Keratinocyte (primary cell): ENCODE measurements around the gene TRABD2B. TPM values are rescaled to one million over a fixed set of nuclear protein-coding genes. Genes with fewer than 3 reads are reported as not detected.

ENCODE experiments used
- DNase-seq: peaks from one replicate; pipeline ENCODE4 v3.0.0-alpha.2; 2011; ENCODE audit warnings: low read depth, missing footprints, low spot score
- FAIRE-seq: peaks from 2 replicates; lab custom pipeline; 2011; peaks lifted over from hg19 to GRCh38; lab: Jason Lieb, UNC
- H2AFZ ChIP-seq: 2 replicates; pipeline ENCODE4 v1.6.0; 2012; ENCODE audit warnings: low read length, control low read depth, inconsistent platforms; ENCODE audit not compliant: control insufficient read depth
- H3K27ac ChIP-seq: 2 replicates; pipeline ENCODE4 v1.5.1; 2011; ENCODE audit warnings: low read length; ENCODE audit not compliant: control insufficient read depth, insufficient read depth
- H3K27me3 ChIP-seq: 3 replicates; pipeline ENCODE4 v1.6.0; 2011; ENCODE audit warnings: low read length; ENCODE audit not compliant: control insufficient read depth, insufficient read depth; ENCODE audit errors: extremely low read depth
- H3K36me3 ChIP-seq, 2 experiments: 2 replicates in 1 of 2; 3 replicates in 1 of 2; pipeline ENCODE4 v1.5.1; 2011; ENCODE audit warnings: low read length in 2 of 2, mild to moderate bottlenecking in 1 of 2; ENCODE audit not compliant: control insufficient read depth in 2 of 2, insufficient read depth in 2 of 2; ENCODE audit errors: extremely low read depth in 1 of 2
- H3K4me1 ChIP-seq: 3 replicates; pipeline ENCODE4 v1.5.1; 2011; ENCODE audit warnings: low read length; ENCODE audit not compliant: control insufficient read depth, insufficient read depth; ENCODE audit errors: extremely low read depth
- H3K4me2 ChIP-seq: 3 replicates; pipeline ENCODE4 v1.6.0; 2011; ENCODE audit warnings: low read depth, low read length; ENCODE audit not compliant: control insufficient read depth, insufficient read depth; ENCODE audit errors: extremely low read depth
- H3K4me3 ChIP-seq, 3 experiments: fragments of 200-600 bp in 1 of 3; sonication (generic) in 1 of 3; 2 replicates in 2 of 3; 3 replicates in 1 of 3; pipeline ENCODE4 v1.5.1; 2011 to 2016; ENCODE audit warnings: low read length in 3 of 3, mild to moderate bottlenecking in 3 of 3, control low read depth in 2 of 3, inconsistent platforms in 1 of 3, low read depth in 1 of 3, mixed read lengths in 1 of 3, mixed run types in 1 of 3, moderate library complexity in 1 of 3; ENCODE audit not compliant: control insufficient read depth in 2 of 3, insufficient read depth in 2 of 3; ENCODE audit errors: extremely low read depth in 1 of 3
- H3K79me2 ChIP-seq: 2 replicates; pipeline ENCODE4 v1.6.0; 2012; ENCODE audit warnings: low read length; ENCODE audit not compliant: control insufficient read depth, insufficient read depth
- H3K9ac ChIP-seq: 3 replicates; pipeline ENCODE4 v1.6.0; 2011; ENCODE audit warnings: low read length; ENCODE audit not compliant: control insufficient read depth, insufficient read depth; ENCODE audit errors: extremely low read depth
- H3K9me1 ChIP-seq: 3 replicates; pipeline ENCODE4 v1.6.0; 2011; ENCODE audit warnings: low read length; ENCODE audit not compliant: control insufficient read depth, insufficient read depth; ENCODE audit errors: extremely low read depth
- H3K9me3 ChIP-seq: 2 replicates; pipeline ENCODE4 v1.5.1; 2012; ENCODE audit warnings: low read depth, low read length; ENCODE audit not compliant: control insufficient read depth
- H4K20me1 ChIP-seq: 3 replicates; pipeline ENCODE4 v1.6.0; 2011; ENCODE audit warnings: low read length; ENCODE audit not compliant: control insufficient read depth, insufficient read depth; ENCODE audit errors: extremely low read depth
- EZH2 ChIP-seq: IDR thresholded peaks from one replicate; pipeline ENCODE4 v1.6.1; 2012; ENCODE audit warnings: inconsistent platforms, mild to moderate bottlenecking, low read length, moderate library complexity
- dilution Hi-C: fragments of 300-500 bp; cut with MboI; formaldehyde crosslinking; loops from one replicate; pipeline ENCODE4 v1.7.0; 2020; ENCODE audit warnings: low sequenced_read_pairs; ENCODE audit not compliant: extremely low pct_ligation_motif_present
- polyA plus RNA-seq, 5 experiments: library from polyadenylated mRNA; depleted of rRNA in 3 of 5; stranded (reverse) in 3 of 5; stranded (forward) in 1 of 5; unstranded in 1 of 5; fragments of >200 nt; gene quantifications; 1 replicate in 1 of 5; 2 replicates in 3 of 5; 3 replicates in 1 of 5; pipeline versions ENCODE4 v1.2.1 to v1.2.3, GENCODE V29; 2011 to 2012; ENCODE audit warnings: missing spikeins in 2 of 5, low read depth in 1 of 5, low replicate concordance in 1 of 5
- TF ChIP-seq, protein P1 (sequence below), 3 experiments: IDR thresholded peaks in 1 of 3; conservative IDR thresholded peaks in 1 of 3; optimal IDR thresholded peaks in 1 of 3; 2 replicates in 2 of 3; 3 replicates in 1 of 3; pipeline versions ENCODE3 to v1.5.1; 2011; ENCODE audit warnings: low read length in 3 of 3, mild to moderate bottlenecking in 3 of 3, moderate library complexity in 2 of 3, control low read depth in 1 of 3, inconsistent platforms in 1 of 3; ENCODE audit not compliant: insufficient read depth in 2 of 3; ENCODE audit errors: extremely low read depth in 1 of 3

TRABD2B gene
- polyA plus RNA-seq, 1 donor (not counting 4 experiments of a cell fraction or from before 2014, with no cell fraction given): 0.13 TPM

DNA sequence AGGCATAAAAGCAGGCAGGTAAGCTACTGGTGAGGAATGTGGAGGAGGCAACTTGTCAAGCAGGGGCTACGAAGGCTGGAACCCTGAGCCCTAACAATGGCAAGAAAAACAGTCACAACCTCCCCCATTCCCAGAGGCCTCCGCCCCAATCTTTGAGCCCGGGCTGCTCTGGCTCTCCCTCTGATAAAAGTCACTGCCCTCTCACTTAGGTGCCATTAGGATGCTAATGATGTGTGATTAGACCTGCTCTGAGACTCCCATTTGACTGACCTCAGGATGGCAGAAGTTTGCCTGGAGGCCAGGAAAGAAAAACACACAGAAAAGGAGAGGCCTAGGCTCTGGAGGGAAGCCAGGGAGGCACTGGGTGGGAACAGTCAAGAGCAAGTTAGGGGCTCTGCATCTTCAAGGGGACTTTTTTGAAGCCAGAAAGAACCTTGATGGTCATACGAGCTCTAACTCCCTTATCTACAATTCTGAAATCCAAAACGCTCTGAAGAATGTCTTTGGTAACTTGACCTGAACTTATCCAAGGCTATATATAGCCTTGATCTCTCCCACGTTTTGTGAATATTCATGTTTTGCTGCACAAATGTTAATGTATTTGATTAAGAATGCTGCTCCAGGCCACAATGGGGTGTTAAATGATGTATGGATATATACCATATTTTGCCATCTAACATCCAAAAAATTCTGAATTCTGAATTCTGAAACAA is 98.9 kb downstream of the TRABD2B start:
- TF ChIP-seq EZH2: no peak
- TF ChIP-seq, protein P1, sequence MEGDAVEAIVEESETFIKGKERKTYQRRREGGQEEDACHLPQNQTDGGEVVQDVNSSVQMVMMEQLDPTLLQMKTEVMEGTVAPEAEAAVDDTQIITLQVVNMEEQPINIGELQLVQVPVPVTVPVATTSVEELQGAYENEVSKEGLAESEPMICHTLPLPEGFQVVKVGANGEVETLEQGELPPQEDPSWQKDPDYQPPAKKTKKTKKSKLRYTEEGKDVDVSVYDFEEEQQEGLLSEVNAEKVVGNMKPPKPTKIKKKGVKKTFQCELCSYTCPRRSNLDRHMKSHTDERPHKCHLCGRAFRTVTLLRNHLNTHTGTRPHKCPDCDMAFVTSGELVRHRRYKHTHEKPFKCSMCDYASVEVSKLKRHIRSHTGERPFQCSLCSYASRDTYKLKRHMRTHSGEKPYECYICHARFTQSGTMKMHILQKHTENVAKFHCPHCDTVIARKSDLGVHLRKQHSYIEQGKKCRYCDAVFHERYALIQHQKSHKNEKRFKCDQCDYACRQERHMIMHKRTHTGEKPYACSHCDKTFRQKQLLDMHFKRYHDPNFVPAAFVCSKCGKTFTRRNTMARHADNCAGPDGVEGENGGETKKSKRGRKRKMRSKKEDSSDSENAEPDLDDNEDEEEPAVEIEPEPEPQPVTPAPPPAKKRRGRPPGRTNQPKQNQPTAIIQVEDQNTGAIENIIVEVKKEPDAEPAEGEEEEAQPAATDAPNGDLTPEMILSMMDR (optimal IDR thresholded peaks at IDR 0.05 in 1 of 3, IDR thresholded peaks at IDR 0.05 in 1 of 3, conservative IDR thresholded peaks at IDR 0.05 in 1 of 3; ENCODE audit: extremely low read depth in 1 of 3, insufficient read depth in 2 of 3, low read length in 3 of 3): no peak
- Histone ChIP-seq H3K9me1 (no peaks in the 10 kb centered on the region), H3K9ac (no peak overlapping the region), H3K27ac (no peak overlapping the region), H3K4me3 (no peak overlapping the region), H3K4me2 (no peak overlapping the region), H3K27me3 (no peaks in the 10 kb centered on the region), H3K36me3 (no peaks in the 10 kb centered on the region), H4K20me1 (no peaks in the 10 kb centered on the region), H3K9me3 (no peaks in the 10 kb centered on the region), H2AFZ (no peak overlapping the region), H3K79me2 (no peaks in the 10 kb centered on the region), H3K4me1 (peaks cover 17% of the 10 kb centered on the region)
- DNase-seq (no peak), FAIRE-seq (peak; percentile 55)
- dilution Hi-C loops: no loop called here

DNA sequence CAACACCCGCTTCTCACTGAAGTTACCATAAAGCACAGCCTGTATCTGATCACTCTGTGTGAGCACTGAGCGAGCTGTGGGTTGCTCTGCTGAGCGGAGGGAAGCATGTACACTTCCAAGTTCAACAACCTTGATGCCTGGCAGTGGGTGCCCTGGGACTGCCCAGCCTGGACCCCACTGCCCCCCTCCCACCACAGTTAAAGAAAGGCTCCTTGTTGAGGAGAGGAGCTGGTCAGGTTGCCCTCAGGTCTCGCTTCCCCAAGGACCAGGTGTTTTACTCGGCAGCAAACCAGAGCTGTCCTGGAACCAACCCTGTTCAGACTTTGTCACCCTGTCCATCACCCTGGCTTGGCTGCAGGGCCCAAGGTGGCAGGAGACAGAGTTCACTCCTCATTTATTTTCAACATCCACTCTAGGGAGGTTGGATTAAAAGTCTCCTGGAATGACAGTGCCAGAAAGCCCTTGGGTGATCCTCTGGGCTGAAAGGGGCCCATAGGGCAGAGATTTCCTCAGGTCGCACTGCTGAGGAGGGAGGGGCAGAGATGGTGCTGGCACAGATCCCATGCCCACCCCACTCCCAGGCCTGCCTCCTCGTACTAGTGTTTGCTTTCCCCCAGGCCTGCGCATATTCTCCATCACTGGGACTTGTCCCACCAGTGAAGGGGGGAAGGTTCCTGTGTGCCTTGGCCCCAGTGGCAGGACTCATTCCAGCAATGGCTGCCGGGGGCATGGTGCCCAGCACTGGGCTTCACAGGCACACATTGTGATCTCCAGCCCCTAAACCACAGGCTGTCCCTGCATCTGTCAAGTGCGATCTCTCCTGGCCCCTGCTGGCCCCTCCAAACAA is 101.7 kb downstream of the TRABD2B start:
- FAIRE-seq: no peak
- Histone ChIP-seq H3K27ac (no peak overlapping the region), H2AFZ (no peak overlapping the region)

More for the DNA sequence above, 101.7 kb downstream of the TRABD2B start:
- no peak for TF ChIP-seq EZH2
- TF ChIP-seq, protein P1 (optimal IDR thresholded peaks at IDR 0.05 in 1 of 3, IDR thresholded peaks at IDR 0.05 in 1 of 3, conservative IDR thresholded peaks at IDR 0.05 in 1 of 3; ENCODE audit: extremely low read depth in 1 of 3, insufficient read depth in 2 of 3, low read length in 3 of 3): no peak
- Histone ChIP-seq H3K79me2 (no peaks in the 10 kb centered on the region), H3K36me3 (no peaks in the 10 kb centered on the region), H3K27me3 (no peaks in the 10 kb centered on the region), H3K9ac (no peak overlapping the region), H3K4me1 (peaks cover 17% of the 10 kb centered on the region), H3K4me3 (no peak overlapping the region), H3K9me3 (no peaks in the 10 kb centered on the region), H3K4me2 (peak overlapping the region; percentile 53), H4K20me1 (no peaks in the 10 kb centered on the region), H3K9me1 (no peaks in the 10 kb centered on the region)
- DNase-seq: no peak
- dilution Hi-C loops: no loop called here
